GM19035 (cell line): Measurements from ENCODE around the gene CLEC18C.
"Not testable (repeated sequence)": the region's sequence is repeated elsewhere in the genome, so short reads cannot be mapped to it uniquely, and the experiment has no call there.

Experiments
- ATAC-seq: cut with Tn5 transposase; IDR thresholded peaks from one replicate; pipeline ENCODE4 v1.9.1; 2021; ENCODE audit not compliant: unreplicated experiment

CLEC18C gene

GRCh38 chr16:70173212-70173837, at the start of gene CLEC18C:
Gene CLEC18C, plus strand, starts transcription at chr16:70173787. Its CDS starts 492 bp downstream, at chr16:70174279.
- not testable (repeated sequence) for ATAC-seq

GRCh38 chr16:70123822-70124221, 49.8 kb upstream of the CLEC18C start:
- ATAC-seq = not testable (repeated sequence)

GRCh38 chr16:70126226-70126625, 47.4 kb upstream of the CLEC18C start:
- not testable (repeated sequence) for ATAC-seq

- ATAC-seq = not testable (repeated sequence)
Observed at GRCh38 chr16:70127706-70128105, 45.9 kb upstream of the CLEC18C start.

- not testable (repeated sequence) for ATAC-seq
Observed at GRCh38 chr16:70128844-70129243, 44.7 kb upstream of the CLEC18C start.

- ATAC-seq = not testable (repeated sequence)
Observed at GRCh38 chr16:70135796-70136195, 37.8 kb upstream of the CLEC18C start.

- ATAC-seq = not testable (repeated sequence)
Observed at GRCh38 chr16:70136595-70136994, 37.0 kb upstream of the CLEC18C start.

- not testable (repeated sequence) for ATAC-seq
Observed at GRCh38 chr16:70142739-70143138, 30.8 kb upstream of the CLEC18C start.

- not testable (repeated sequence) for ATAC-seq
Observed at GRCh38 chr16:70143231-70143895, 30.2 kb upstream of the CLEC18C start.

GRCh38 chr16:70147853-70148252, 25.7 kb upstream of the CLEC18C start:
- ATAC-seq = not testable (repeated sequence)

GRCh38 chr16:70148453-70148852, 25.1 kb upstream of the CLEC18C start:
- ATAC-seq = not testable (repeated sequence)

GRCh38 chr16:70149296-70149695, 24.3 kb upstream of the CLEC18C start:
- ATAC-seq = not testable (repeated sequence)

- ATAC-seq = no peak
Observed at GRCh38 chr16:70151391-70151790, 22.2 kb upstream of the CLEC18C start.

- no peak for ATAC-seq
Observed at GRCh38 chr16:70151941-70152509, 21.6 kb upstream of the CLEC18C start.

- ATAC-seq = no peak
Observed at GRCh38 chr16:70152578-70153302, 20.8 kb upstream of the CLEC18C start.

- ATAC-seq = not testable (repeated sequence)
Observed at GRCh38 chr16:70154736-70155135, 18.9 kb upstream of the CLEC18C start.

- no peak for ATAC-seq
Observed at GRCh38 chr16:70156207-70156978, 17.2 kb upstream of the CLEC18C start.

- no peak for ATAC-seq
Observed at GRCh38 chr16:70157105-70157476, 16.5 kb upstream of the CLEC18C start.

- ATAC-seq = no peak
Observed at GRCh38 chr16:70157477-70158260, 15.9 kb upstream of the CLEC18C start.
